SK-N-SH treated with all-trans-retinoic acid at 6 μM for 48 hours (cell line): ENCODE data around the gene SLIRP.

Experiments
- ATAC-seq: fragments of 200-7000 bp; cut with Tn5 transposase; 3 replicates; pipeline ENCODE4 v1.9.1; 2020; ENCODE audit warnings: mild to moderate bottlenecking, moderate library complexity
- ARNTL ChIP-seq: fragments of 450-650 bp; formaldehyde crosslinking; IDR thresholded peaks from 2 replicates; pipeline ENCODE4 v1.5.0; 2020; ENCODE audit warnings: low read depth, mild to moderate bottlenecking, moderate library complexity, borderline replicate concordance
- BACH2 ChIP-seq: fragments of 250-450 bp; sonication (Bioruptor Pico); IDR thresholded peaks from 2 replicates; pipeline ENCODE4 v1.9.0; 2021; ENCODE audit warnings: mild to moderate bottlenecking, borderline replicate concordance
- CREB5 ChIP-seq: fragments of 250-450 bp; sonication (Bioruptor Pico); IDR thresholded peaks from 2 replicates; pipeline ENCODE4 v1.5.1; 2020; ENCODE audit warnings: low read depth, mild to moderate bottlenecking, moderate library complexity
- CSDC2 ChIP-seq: fragments of 250-450 bp; sonication (Bioruptor Pico); IDR thresholded peaks from 2 replicates; pipeline ENCODE4 v1.5.0; 2020; ENCODE audit warnings: mild to moderate bottlenecking, moderate library complexity
- CSRNP3 ChIP-seq: fragments of 250-450 bp; sonication (Bioruptor Pico); IDR thresholded peaks from 2 replicates; pipeline ENCODE4 v1.5.1; 2021; ENCODE audit warnings: mild to moderate bottlenecking, moderate library complexity
- ESRRG ChIP-seq: fragments of 250-450 bp; sonication (Bioruptor Pico); IDR thresholded peaks from 2 replicates; pipeline ENCODE4 v1.6.1; 2021; ENCODE audit warnings: mild to moderate bottlenecking
- GLIS3 ChIP-seq: fragments of 250-450 bp; sonication (Bioruptor Pico); IDR thresholded peaks from 2 replicates; pipeline ENCODE4 v1.5.0; 2020; ENCODE audit warnings: mild to moderate bottlenecking, moderate library complexity
- ISL1 ChIP-seq: fragments of 250-450 bp; sonication (Bioruptor Pico); IDR thresholded peaks from 2 replicates; pipeline ENCODE4 v2.1.2; 2022; ENCODE audit warnings: mild to moderate bottlenecking, moderate library complexity
- OSR1 ChIP-seq: fragments of 250-450 bp; sonication (Bioruptor Pico); IDR thresholded peaks from 2 replicates; pipeline ENCODE4 v1.8.0; 2022; ENCODE audit warnings: moderate library complexity, mild to moderate bottlenecking, inconsistent platforms
- PATZ1 ChIP-seq: fragments of 250-450 bp; sonication (Bioruptor Pico); IDR thresholded peaks from 2 replicates; pipeline ENCODE4 v1.8.0; 2020; ENCODE audit warnings: mild to moderate bottlenecking, moderate library complexity, borderline replicate concordance
- POU6F1 ChIP-seq: fragments of 250-450 bp; sonication (Bioruptor Pico); IDR thresholded peaks from 2 replicates; pipeline ENCODE4 v1.8.0; 2021; ENCODE audit warnings: low read depth, mild to moderate bottlenecking, moderate library complexity, borderline replicate concordance
- PPARA ChIP-seq: fragments of 250-450 bp; sonication (Bioruptor Pico); IDR thresholded peaks from 2 replicates; pipeline ENCODE4 v1.5.0; 2020; ENCODE audit warnings: mild to moderate bottlenecking, borderline replicate concordance
- RARB ChIP-seq: fragments of 250-450 bp; sonication (Bioruptor Pico); IDR thresholded peaks from 2 replicates; pipeline ENCODE4 v1.8.0; 2021; ENCODE audit warnings: mild to moderate bottlenecking, moderate library complexity
- TCF4 ChIP-seq: fragments of 250-450 bp; sonication (Bioruptor Pico); IDR thresholded peaks from 2 replicates; pipeline ENCODE4 v1.8.0; 2021; ENCODE audit warnings: mild to moderate bottlenecking, moderate library complexity, borderline replicate concordance
- TOX ChIP-seq: fragments of 250-450 bp; sonication (Bioruptor Pico); IDR thresholded peaks from 2 replicates; pipeline ENCODE4 v1.8.0; 2021; ENCODE audit warnings: mild to moderate bottlenecking, moderate library complexity, borderline replicate concordance
- TSHZ2 ChIP-seq: fragments of 250-450 bp; sonication (Bioruptor Pico); IDR thresholded peaks from 2 replicates; pipeline ENCODE4 v1.5.0; 2020; ENCODE audit warnings: mild to moderate bottlenecking, moderate library complexity
- ZC3H10 ChIP-seq: fragments of 250-450 bp; sonication (Bioruptor Pico); IDR thresholded peaks from 2 replicates; pipeline ENCODE4 v1.5.1; 2021; ENCODE audit warnings: mild to moderate bottlenecking, moderate library complexity
- ZFP3 ChIP-seq: fragments of 250-450 bp; sonication (Bioruptor Pico); IDR thresholded peaks from 2 replicates; pipeline ENCODE4 v1.5.0; 2020; ENCODE audit warnings: mild to moderate bottlenecking, moderate library complexity
- ZFP30 ChIP-seq: fragments of 450-650 bp; formaldehyde crosslinking; IDR thresholded peaks from 2 replicates; pipeline ENCODE4 v1.5.0; 2022; ENCODE audit warnings: mild to moderate bottlenecking, moderate library complexity
- ZNF565 ChIP-seq: fragments of 450-650 bp; formaldehyde crosslinking; conservative IDR thresholded peaks from 2 replicates; pipeline ENCODE4 v1.5.0; 2020; ENCODE audit warnings: low read depth, mild to moderate bottlenecking, moderate library complexity
- ZNF70 ChIP-seq: fragments of 450-650 bp; formaldehyde crosslinking; IDR thresholded peaks from 2 replicates; pipeline ENCODE4 v1.5.0; 2020; ENCODE audit warnings: mild to moderate bottlenecking, moderate library complexity

Gene SLIRP

GRCh38 chr14:77761205-77761931, 53.5 kb downstream of the SLIRP start:
- TF ChIP-seq GLIS3 (no peak), BACH2 (no peak), OSR1 (CRISPR knock-in tag) (no peak), ZNF565 (no peak), ZNF70 (CRISPR knock-in tag) (no peak), POU6F1 (CRISPR knock-in tag) (no peak), ZFP3 (CRISPR knock-in tag) (no peak), PATZ1 (CRISPR knock-in tag) (no peak), CSDC2 (no peak), TCF4 (no peak)
- TF ChIP-seq, all 23 proteins: peak for 0
- peak; percentile 47 for ATAC-seq

- no peak for TF ChIP-seq ZNF70 (CRISPR knock-in tag)
- TF ChIP-seq ARNTL (CRISPR knock-in tag): no peak
- TF ChIP-seq ZFP30: no peak
- no peak for TF ChIP-seq ESRRG (CRISPR knock-in tag)
- no peak for TF ChIP-seq CSRNP3
- no peak for TF ChIP-seq GLIS3
- TF ChIP-seq TOX: no peak
- TF ChIP-seq CSDC2: no peak
- TF ChIP-seq PPARA (CRISPR knock-in tag): no peak
- TF ChIP-seq TCF4: no peak
- no peak for TF ChIP-seq TSHZ2 (CRISPR knock-in tag)
- TF ChIP-seq POU6F1 (CRISPR knock-in tag): no peak
- no peak for TF ChIP-seq ZNF565
- no peak for TF ChIP-seq ZC3H10 (CRISPR knock-in tag)
- no peak for TF ChIP-seq OSR1 (CRISPR knock-in tag)
- TF ChIP-seq CREB5 (CRISPR knock-in tag): no peak
- TF ChIP-seq RARB: no peak
- no peak for TF ChIP-seq ISL1 (CRISPR knock-in tag)
- TF ChIP-seq ZFP3 (CRISPR knock-in tag): no peak
- TF ChIP-seq, all 23 proteins: peak for 0
- no peak for ATAC-seq
Measured at GRCh38 chr14:77763316-77763715, 55.4 kb downstream of the SLIRP start.
